ENCODE results near the gene SH3GL1. TPM values are rescaled to one million over a fixed set of nuclear protein-coding genes. Genes with fewer than 3 reads are reported as not detected.

SH3GL1 gene
- total and polyA plus RNA-seq, 12 donors = 20.9 to 112 (median 87.4) TPM

DNA sequence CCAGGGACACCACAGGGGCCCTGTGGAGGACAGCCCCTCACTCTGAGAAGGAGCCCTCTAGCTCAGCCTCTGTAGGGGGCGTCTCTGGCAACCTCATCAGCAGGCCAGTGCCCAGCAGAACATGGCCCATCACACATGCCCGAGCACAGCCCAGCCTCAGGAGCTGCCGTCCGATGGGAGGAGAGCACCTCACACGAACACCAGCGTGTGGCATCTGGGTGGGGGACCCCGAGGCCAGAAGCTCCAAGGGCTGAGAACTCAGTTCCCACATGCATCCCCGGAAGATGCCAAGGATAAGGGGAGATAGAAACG is 11.3 kb downstream of the SH3GL1 start:
- H3K9me3 ChIP-seq (replicated peaks in 1 of 3) = no peaks in the 10 kb centered on the region
- no peak overlapping the region for H3K4me3 ChIP-seq
- TF ChIP-seq, protein P1, sequence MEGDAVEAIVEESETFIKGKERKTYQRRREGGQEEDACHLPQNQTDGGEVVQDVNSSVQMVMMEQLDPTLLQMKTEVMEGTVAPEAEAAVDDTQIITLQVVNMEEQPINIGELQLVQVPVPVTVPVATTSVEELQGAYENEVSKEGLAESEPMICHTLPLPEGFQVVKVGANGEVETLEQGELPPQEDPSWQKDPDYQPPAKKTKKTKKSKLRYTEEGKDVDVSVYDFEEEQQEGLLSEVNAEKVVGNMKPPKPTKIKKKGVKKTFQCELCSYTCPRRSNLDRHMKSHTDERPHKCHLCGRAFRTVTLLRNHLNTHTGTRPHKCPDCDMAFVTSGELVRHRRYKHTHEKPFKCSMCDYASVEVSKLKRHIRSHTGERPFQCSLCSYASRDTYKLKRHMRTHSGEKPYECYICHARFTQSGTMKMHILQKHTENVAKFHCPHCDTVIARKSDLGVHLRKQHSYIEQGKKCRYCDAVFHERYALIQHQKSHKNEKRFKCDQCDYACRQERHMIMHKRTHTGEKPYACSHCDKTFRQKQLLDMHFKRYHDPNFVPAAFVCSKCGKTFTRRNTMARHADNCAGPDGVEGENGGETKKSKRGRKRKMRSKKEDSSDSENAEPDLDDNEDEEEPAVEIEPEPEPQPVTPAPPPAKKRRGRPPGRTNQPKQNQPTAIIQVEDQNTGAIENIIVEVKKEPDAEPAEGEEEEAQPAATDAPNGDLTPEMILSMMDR (IDR thresholded peaks at IDR 0.05) = no peak
- no peak for TF ChIP-seq POLR2A (IDR thresholded peaks at IDR 0.05)
- peaks cover 87 to 99% of the 10 kb centered on the region in 2 donors for H3K4me1 ChIP-seq (replicated peaks in 1 of 2)
- no peaks in the 10 kb centered on the region for H3K27me3 ChIP-seq
- WGBS, 4 donors = 18 to 72% (median 65%) methylated on average over 2 to 9 of the region's 9 CpGs
- intact Hi-C loops (cut with DNase I) = no loop called here
- DNase-seq = peak in 2 of 7 donors; percentile 25
- H3K36me3 ChIP-seq (replicated peaks in 1 of 2) = peaks cover 0 to 12% of the 10 kb centered on the region in 2 donors
- H3K27ac ChIP-seq = peak overlapping the region; percentile 6 to 95 (median 83)

DNA sequence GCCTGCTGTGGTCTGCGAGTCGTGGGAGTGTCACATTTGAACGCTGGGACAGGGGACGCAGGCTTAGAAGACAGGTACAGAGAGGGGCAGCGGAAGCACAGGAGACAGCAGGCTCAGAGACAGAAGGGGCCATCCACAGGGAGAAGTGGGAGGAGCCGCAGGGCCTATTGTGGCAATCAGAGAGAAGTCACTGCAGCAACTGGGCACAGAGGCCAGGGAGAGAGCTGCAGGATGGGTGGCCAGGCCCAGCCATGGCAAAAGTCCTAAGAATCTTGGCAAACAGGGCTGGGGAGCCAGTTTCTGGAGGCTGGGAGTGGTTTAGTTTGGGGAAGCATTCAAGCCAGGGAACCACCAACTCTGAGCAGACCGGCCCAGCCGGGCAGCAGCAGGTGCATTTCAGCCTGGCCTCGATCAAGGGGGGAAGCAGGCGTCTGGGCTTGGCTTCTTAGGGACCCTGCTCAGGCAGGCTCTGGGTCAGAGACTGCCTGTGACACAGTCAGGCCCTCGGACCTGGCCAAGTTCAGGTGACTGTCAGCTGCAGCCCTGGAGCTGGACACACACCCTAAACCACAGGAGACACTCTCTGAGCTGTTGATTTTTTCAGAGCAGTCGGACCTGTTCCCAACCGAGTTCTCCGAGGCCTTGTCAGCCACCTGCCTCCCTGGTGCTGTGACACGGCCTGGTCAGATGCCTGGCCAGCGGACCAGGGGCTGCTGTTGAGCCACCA is 11.8 kb downstream of the SH3GL1 start:
- DNase-seq = peak; percentile 58 to 86 (median 83)
- peaks cover 0 to 17% of the 10 kb centered on the region in 2 donors for H3K36me3 ChIP-seq (replicated peaks in 1 of 2)
- no peaks in the 10 kb centered on the region for H3K9me3 ChIP-seq (replicated peaks in 1 of 3)
- WGBS, 4 donors = 25 to 51% (median 38%) methylated on average over 8 to 16 of the region's 16 CpGs
- peaks cover 83 to 94% of the 10 kb centered on the region in 2 donors for H3K4me1 ChIP-seq (replicated peaks in 1 of 2)
- H3K27ac ChIP-seq = peak overlapping the region; percentile 6 to 95 (median 83)
- H3K4me3 ChIP-seq = no peak overlapping the region
- intact Hi-C loops (cut with DNase I) = no loop called here
- H3K27me3 ChIP-seq = no peaks in the 10 kb centered on the region
- peak in 1 of 2 donors; percentile 66 for TF ChIP-seq POLR2A (IDR thresholded peaks at IDR 0.05)
- TF ChIP-seq, protein P1 (IDR thresholded peaks at IDR 0.05) = no peak

DNA sequence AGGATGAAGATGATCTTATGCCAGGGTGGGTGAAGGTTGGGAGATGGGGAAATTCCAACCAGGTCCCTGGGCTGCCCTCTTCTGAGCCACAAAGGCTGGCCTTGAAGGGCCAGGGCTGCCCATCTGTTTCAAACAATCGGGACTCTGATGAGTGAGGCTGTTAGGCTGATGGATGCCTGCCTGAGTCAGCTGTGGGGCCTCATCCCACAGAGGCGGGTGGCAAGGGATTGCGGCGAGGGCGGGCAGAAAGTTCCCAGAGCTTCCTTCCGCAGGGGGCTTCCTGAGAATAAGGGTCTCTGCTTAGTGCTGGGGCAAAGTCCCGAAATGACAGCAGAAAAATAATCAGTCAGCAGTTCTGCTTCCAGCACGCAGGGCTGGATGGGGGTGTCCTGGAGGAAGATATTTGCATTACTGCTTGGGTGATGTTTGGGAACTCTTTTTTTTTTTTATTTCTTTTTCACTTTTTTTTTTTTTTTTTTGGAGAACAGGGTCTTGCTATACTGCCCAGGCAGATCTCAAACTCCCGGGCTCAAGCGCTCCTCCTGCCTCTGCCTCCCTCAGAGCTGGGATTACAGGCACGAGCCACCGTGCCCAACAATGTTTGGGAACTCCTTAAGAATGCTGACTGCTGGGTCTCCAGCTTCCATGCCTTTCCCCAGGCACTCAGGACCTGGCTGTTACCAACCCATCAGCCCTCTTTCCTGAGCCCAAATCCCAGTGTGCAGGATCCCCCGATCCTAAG is 14.1 kb downstream of the SH3GL1 start:
- Histone ChIP-seq H3K4me1 (replicated peaks in 1 of 2) (peaks cover 60 to 73% of the 10 kb centered on the region in 2 donors), H3K9me3 (replicated peaks in 1 of 3) (no peaks in the 10 kb centered on the region), H3K36me3 (replicated peaks in 1 of 2) (peaks cover 0 to 21% of the 10 kb centered on the region in 2 donors), H3K27me3 (no peaks in the 10 kb centered on the region), H3K27ac (peak overlapping the region in 4 of 5 donors; percentile 68 to 80 (median 74)), H3K4me3 (no peak overlapping the region)
- peak; percentile 44 to 74 (median 72) for DNase-seq
- intact Hi-C loops (cut with DNase I) = no loop called here
- WGBS, 4 donors = 49 to 72% (median 52%) methylated on average over 12 to 13 of the region's 13 CpGs
- TF ChIP-seq POLR2A (IDR thresholded peaks at IDR 0.05) = no peak
- TF ChIP-seq, protein P1 (IDR thresholded peaks at IDR 0.05) = peak in 5 of 6 experiments; percentile 20 to 42 (median 33)

DNA sequence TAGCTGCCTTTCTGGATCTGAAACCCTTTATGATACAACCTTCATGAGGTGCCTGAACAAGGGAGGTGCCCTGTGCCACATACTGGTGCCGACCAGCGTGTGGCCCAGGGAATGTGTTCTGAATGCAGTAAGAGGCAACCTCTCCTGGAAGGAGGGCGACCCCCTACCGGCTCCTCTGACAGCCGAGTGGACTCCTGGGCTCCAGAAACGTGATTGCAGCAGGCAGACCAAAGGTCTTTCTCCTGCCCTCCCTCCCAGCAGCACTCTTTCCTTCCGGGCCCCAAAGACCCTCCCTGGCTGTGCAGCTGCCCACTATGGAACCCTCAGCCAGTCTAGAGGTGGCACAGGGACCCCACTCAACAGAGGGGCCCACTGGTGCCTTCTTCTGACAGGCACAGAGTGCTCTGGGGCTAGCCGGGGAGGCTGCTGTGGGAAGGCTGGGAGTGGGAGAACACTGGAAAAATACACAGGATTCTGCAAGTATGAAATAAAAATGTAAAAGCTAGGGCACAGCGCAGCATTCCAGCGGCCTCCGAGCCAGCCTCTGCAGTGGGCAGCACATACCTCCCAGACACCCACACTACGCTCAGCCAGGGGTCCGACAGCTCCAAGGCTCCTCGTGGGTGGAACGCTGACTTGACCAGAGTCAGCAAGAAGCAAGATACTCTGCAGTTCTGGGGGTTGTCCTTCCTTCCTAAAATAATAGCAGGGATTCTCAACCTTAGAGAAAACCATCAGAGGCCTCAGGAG is 14.9 kb downstream of the SH3GL1 start:
- Histone ChIP-seq H3K27me3 (no peaks in the 10 kb centered on the region), H3K36me3 (replicated peaks in 1 of 2) (peaks cover 0 to 21% of the 10 kb centered on the region in 2 donors), H3K4me3 (no peak overlapping the region), H3K9me3 (replicated peaks in 1 of 3) (no peaks in the 10 kb centered on the region), H3K4me1 (replicated peaks in 1 of 2) (peaks cover 52 to 69% of the 10 kb centered on the region in 2 donors), H3K27ac (peak overlapping the region in 4 of 5 donors; percentile 68 to 80 (median 74))
- intact Hi-C loops (cut with DNase I) = no loop called here
- TF ChIP-seq POLR2A (IDR thresholded peaks at IDR 0.05) = no peak
- TF ChIP-seq, protein P1 (IDR thresholded peaks at IDR 0.05) = no peak
- 54 to 72% (median 57%) methylated on average over 9 to 15 of the region's 15 CpGs for WGBS, 4 donors
- peak in 3 of 7 donors; percentile 7 to 51 (median 27) for DNase-seq
